ENCODE results near the gene PUS10. TPM values are rescaled to one million over a fixed set of nuclear protein-coding genes. Genes with fewer than 3 reads are reported as not detected.
A peak's percentile ranks its signal among the peaks of the same experiment; 100 is the strongest.

PUS10 gene
- total and polyA plus RNA-seq, 2 of the 13 experiments (the other 11 are each of a cell fraction or from before 2014, with no cell fraction given), result 41.4 to 44.3 TPM

DNA sequence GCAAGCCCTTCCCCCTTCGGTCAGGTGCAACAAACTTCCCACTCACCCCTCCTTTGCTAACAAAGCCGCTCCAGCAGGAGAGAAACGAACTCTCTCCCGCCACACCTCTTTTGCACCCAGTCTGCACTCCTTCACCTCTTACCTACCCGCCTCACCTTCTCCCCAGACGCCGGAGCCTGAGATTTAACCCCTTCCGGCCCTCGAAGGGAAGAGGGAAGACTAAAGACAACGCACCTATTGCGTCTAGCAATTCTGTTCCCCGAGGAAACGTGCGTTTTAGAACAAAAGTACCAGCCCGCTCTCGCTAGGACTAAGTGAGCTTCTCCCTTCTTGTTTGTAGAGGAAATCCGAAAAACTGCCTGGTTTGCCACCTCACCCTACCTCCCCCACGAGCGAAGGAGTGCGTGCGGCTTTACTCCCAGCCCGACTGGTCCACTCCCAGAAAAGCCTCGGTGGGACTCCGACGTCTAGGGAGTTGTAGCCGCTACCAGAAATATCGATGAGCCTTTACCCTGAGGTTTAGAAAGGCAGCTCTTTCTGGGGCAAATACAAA lies 976 bp downstream of the PUS10 start (continued):
- TF ChIP-seq ZNF333 (CRISPR knock-in tag; IDR thresholded peaks at IDR 0.05; ENCODE audit: borderline replicate concordance), result 0 out of 2 replicates have a peak, but pooled peaks have one; percentile 31
- TF ChIP-seq EZH2 (conservative IDR thresholded peaks at IDR 0.05; ENCODE audit: low read depth, low read length), result no peak
- TF ChIP-seq YY1 (IDR thresholded peaks at IDR 0.05; ENCODE audit: insufficient read depth, insufficient replicate concordance, low read depth, low read length), result no peak
- TF ChIP-seq ZNF451 (CRISPR knock-in tag; IDR thresholded peaks at IDR 0.05), result no peak
- TF ChIP-seq, protein P1, sequence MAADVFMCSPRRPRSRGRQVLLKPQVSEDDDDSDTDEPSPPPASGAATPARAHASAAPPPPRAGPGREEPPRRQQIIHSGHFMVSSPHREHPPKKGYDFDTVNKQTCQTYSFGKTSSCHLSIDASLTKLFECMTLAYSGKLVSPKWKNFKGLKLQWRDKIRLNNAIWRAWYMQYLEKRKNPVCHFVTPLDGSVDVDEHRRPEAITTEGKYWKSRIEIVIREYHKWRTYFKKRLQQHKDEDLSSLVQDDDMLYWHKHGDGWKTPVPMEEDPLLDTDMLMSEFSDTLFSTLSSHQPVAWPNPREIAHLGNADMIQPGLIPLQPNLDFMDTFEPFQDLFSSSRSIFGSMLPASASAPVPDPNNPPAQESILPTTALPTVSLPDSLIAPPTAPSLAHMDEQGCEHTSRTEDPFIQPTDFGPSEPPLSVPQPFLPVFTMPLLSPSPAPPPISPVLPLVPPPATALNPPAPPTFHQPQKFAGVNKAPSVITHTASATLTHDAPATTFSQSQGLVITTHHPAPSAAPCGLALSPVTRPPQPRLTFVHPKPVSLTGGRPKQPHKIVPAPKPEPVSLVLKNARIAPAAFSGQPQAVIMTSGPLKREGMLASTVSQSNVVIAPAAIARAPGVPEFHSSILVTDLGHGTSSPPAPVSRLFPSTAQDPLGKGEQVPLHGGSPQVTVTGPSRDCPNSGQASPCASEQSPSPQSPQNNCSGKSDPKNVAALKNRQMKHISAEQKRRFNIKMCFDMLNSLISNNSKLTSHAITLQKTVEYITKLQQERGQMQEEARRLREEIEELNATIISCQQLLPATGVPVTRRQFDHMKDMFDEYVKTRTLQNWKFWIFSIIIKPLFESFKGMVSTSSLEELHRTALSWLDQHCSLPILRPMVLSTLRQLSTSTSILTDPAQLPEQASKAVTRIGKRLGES (CRISPR knock-in tag; IDR thresholded peaks at IDR 0.05; ENCODE audit: borderline replicate concordance), result no peak
- peak; percentile 50; the same call in 1 of the 2 replicates for TF ChIP-seq MED1 (CRISPR knock-in tag; IDR thresholded peaks at IDR 0.05)
- no peak for TF ChIP-seq ZFP82 (CRISPR knock-in tag; IDR thresholded peaks at IDR 0.05; ENCODE audit: borderline replicate concordance)
- peak; percentile 68 for TF ChIP-seq ZMYM3 (CRISPR knock-in tag; IDR thresholded peaks at IDR 0.05)
- peak; percentile 71; the same call in 1 of the 2 replicates for TF ChIP-seq ZNF761 (CRISPR knock-in tag; conservative IDR thresholded peaks at IDR 0.05)
- TF ChIP-seq, protein P2, sequence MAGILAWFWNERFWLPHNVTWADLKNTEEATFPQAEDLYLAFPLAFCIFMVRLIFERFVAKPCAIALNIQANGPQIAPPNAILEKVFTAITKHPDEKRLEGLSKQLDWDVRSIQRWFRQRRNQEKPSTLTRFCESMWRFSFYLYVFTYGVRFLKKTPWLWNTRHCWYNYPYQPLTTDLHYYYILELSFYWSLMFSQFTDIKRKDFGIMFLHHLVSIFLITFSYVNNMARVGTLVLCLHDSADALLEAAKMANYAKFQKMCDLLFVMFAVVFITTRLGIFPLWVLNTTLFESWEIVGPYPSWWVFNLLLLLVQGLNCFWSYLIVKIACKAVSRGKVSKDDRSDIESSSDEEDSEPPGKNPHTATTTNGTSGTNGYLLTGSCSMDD (CRISPR knock-in tag; IDR thresholded peaks at IDR 0.05), result 0 out of 2 replicates have a peak, but pooled peaks have one; percentile 7
- peak; percentile 20; the same call in 1 of the 2 replicates for TF ChIP-seq KDM1A (CRISPR knock-in tag; IDR thresholded peaks at IDR 0.05)
- no peak for TF ChIP-seq TBP (CRISPR knock-in tag; IDR thresholded peaks at IDR 0.05)
- TF ChIP-seq, protein P3, sequence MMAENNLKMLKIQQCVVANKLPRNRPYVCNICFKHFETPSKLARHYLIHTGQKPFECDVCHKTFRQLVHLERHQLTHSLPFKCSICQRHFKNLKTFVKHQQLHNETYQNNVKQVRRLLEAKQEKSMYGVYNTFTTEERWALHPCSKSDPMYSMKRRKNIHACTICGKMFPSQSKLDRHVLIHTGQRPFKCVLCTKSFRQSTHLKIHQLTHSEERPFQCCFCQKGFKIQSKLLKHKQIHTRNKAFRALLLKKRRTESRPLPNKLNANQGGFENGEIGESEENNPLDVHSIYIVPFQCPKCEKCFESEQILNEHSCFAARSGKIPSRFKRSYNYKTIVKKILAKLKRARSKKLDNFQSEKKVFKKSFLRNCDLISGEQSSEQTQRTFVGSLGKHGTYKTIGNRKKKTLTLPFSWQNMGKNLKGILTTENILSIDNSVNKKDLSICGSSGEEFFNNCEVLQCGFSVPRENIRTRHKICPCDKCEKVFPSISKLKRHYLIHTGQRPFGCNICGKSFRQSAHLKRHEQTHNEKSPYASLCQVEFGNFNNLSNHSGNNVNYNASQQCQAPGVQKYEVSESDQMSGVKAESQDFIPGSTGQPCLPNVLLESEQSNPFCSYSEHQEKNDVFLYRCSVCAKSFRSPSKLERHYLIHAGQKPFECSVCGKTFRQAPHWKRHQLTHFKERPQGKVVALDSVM (CRISPR knock-in tag; IDR thresholded peaks at IDR 0.05), result 0 out of 2 replicates have a peak, but pooled peaks have one; percentile 13
- peak; percentile 51; the same call in 1 of the 2 replicates for TF ChIP-seq MYC (CRISPR knock-in tag; IDR thresholded peaks at IDR 0.05; ENCODE audit: borderline replicate concordance)
- no peak for TF ChIP-seq U2AF2 (IDR thresholded peaks at IDR 0.05; ENCODE audit: low read depth, low read length)
- TF ChIP-seq, protein P4, sequence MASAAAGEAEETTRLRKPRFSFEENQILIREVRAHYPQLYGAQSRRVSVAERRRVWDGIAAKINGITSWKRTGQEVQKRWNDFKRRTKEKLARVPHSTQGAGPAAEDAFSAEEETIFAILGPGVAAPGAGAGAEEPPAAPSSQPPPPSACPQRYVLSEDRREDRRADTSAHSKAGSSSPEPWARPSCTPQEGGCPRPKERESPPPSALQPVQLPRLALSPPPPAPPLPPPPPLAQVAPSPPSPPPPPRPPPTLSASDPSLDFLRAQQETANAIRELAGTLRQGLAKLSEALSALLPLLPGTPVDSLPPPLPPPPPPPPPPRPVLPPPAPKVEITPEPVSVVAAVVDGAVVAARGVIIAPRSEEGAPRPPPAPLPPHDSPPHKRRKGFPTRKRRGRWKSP (CRISPR knock-in tag; IDR thresholded peaks at IDR 0.05), result peak; percentile 49
- TF ChIP-seq, protein P5, sequence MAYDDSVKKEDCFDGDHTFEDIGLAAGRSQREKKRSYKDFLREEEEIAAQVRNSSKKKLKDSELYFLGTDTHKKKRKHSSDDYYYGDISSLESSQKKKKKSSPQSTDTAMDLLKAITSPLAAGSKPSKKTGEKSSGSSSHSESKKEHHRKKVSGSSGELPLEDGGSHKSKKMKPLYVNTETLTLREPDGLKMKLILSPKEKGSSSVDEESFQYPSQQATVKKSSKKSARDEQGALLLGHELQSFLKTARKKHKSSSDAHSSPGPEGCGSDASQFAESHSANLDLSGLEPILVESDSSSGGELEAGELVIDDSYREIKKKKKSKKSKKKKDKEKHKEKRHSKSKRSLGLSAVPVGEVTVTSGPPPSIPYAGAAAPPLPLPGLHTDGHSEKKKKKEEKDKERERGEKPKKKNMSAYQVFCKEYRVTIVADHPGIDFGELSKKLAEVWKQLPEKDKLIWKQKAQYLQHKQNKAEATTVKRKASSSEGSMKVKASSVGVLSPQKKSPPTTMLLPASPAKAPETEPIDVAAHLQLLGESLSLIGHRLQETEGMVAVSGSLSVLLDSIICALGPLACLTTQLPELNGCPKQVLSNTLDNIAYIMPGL (CRISPR knock-in tag; IDR thresholded peaks at IDR 0.05; ENCODE audit: borderline replicate concordance in 1 of 2, low read depth in 1 of 2), result peak; percentile 49 to 51; a peak in 2 of 4 replicates
- no peak for TF ChIP-seq ZNF709 (CRISPR knock-in tag; IDR thresholded peaks at IDR 0.05)
- no peak for TF ChIP-seq ZNF549 (CRISPR knock-in tag; IDR thresholded peaks at IDR 0.05)
- no peak; the same call in 1 of the 2 replicates for TF ChIP-seq ZNF446 (CRISPR knock-in tag; IDR thresholded peaks at IDR 0.05)
- TF ChIP-seq ARID2 (CRISPR knock-in tag; IDR thresholded peaks at IDR 0.05; ENCODE audit: borderline replicate concordance), result 0 out of 2 replicates have a peak, but pooled peaks have one; percentile 4

Measured in HepG2 (cell line).